GM23338 (cell line): ENCODE results near the gene CMIP. TPM values are rescaled to one million over a fixed set of nuclear protein-coding genes. Genes with fewer than 3 reads are reported as not detected.

Experiments used
- ATAC-seq: fragments of 200-7000 bp; cut with Tn5 transposase; 3 replicates; pipeline ENCODE4 v1.9.1; 2020
- DNase-seq: peaks from one replicate; pipeline ENCODE4 v3.0.0-alpha.2; 2015; ENCODE audit warnings: low spot score
- H2AFZ ChIP-seq: fragments of 200-600 bp; sonication (generic); 2 replicates; pipeline ENCODE4 v1.8.0; 2016; ENCODE audit warnings: antibody characterized with exemption, mild to moderate bottlenecking, moderate library complexity
- H3F3A ChIP-seq: fragments of 200-600 bp; sonication (generic); replicated peaks from 2 replicates; pipeline ENCODE4 v1.8.0; 2017; ENCODE audit warnings: antibody characterized with exemption, mixed run types, low read depth
- H3K27ac ChIP-seq: fragments of 200-600 bp; sonication (generic); 2 replicates; pipeline ENCODE4 v1.6.1; 2016; ENCODE audit warnings: low read depth
- H3K27me3 ChIP-seq: fragments of 200-600 bp; sonication (generic); 2 replicates; pipeline ENCODE4 v1.8.0; 2016; ENCODE audit warnings: mild to moderate bottlenecking, mixed run types, moderate library complexity; ENCODE audit not compliant: insufficient read depth
- H3K36me3 ChIP-seq: fragments of 200-600 bp; sonication (generic); 2 replicates; pipeline ENCODE4 v1.8.0; 2016; ENCODE audit warnings: mild to moderate bottlenecking; ENCODE audit not compliant: insufficient read depth
- H3K4me1 ChIP-seq: fragments of 200-600 bp; sonication (generic); 2 replicates; pipeline ENCODE4 v1.8.0; 2016; ENCODE audit warnings: mild to moderate bottlenecking, moderate library complexity; ENCODE audit not compliant: insufficient read depth
- H3K4me2 ChIP-seq: fragments of 200-600 bp; sonication (generic); 2 replicates; pipeline ENCODE4 v1.7.1; 2017; ENCODE audit warnings: mixed run types
- H3K4me3 ChIP-seq: fragments of 200-600 bp; sonication (generic); 2 replicates; pipeline ENCODE4 v1.6.1; 2016; ENCODE audit warnings: mixed run types
- H3K79me2 ChIP-seq: fragments of 200-600 bp; sonication (generic); replicated peaks from 2 replicates; pipeline ENCODE4 v1.8.0; 2017; ENCODE audit warnings: mild to moderate bottlenecking; ENCODE audit not compliant: insufficient read depth
- H3K9me2 ChIP-seq: fragments of 200-600 bp; sonication (generic); 2 replicates; pipeline ENCODE4 v1.8.0; 2017; ENCODE audit not compliant: insufficient read depth
- H4K20me1 ChIP-seq: fragments of 200-600 bp; sonication (generic); replicated peaks from 2 replicates; pipeline ENCODE4 v1.8.0; 2017; ENCODE audit warnings: mild to moderate bottlenecking; ENCODE audit not compliant: insufficient read depth
- H3K27ac Mint-ChIP-seq: 2 replicates; pipeline ENCODE4 v1.8.0; 2020; ENCODE audit warnings: inconsistent platforms, mild to moderate bottlenecking, moderate library complexity, mixed read lengths
- H3K27me3 Mint-ChIP-seq: 3 replicates; pipeline ENCODE4 v1.8.0; 2022; ENCODE audit warnings: low read depth, mild to moderate bottlenecking, moderate library complexity, mixed read lengths, inconsistent platforms; ENCODE audit not compliant: insufficient read depth, poor library complexity
- H3K36me3 Mint-ChIP-seq: 3 replicates; pipeline ENCODE4 v1.8.0; 2021; ENCODE audit warnings: low read depth, mild to moderate bottlenecking, inconsistent platforms, moderate library complexity, mixed read lengths
- H3K4me1 Mint-ChIP-seq: 3 replicates; pipeline ENCODE4 v1.8.0; 2020; ENCODE audit warnings: mild to moderate bottlenecking, inconsistent platforms, mixed read lengths
- H3K4me3 Mint-ChIP-seq: 3 replicates; pipeline ENCODE4 v1.8.0; 2021; ENCODE audit warnings: moderate library complexity, mild to moderate bottlenecking, inconsistent platforms, mixed read lengths
- H3K9me3 Mint-ChIP-seq: 3 replicates; pipeline ENCODE4 v1.8.0; 2020; ENCODE audit warnings: moderate library complexity, mild to moderate bottlenecking, inconsistent platforms, mixed read lengths
- CTCF ChIP-seq, 2 experiments: fragments of 200-600 bp in 1 of 2; sonication (generic) in 1 of 2; conservative IDR thresholded peaks; 2 replicates each; pipeline versions ENCODE4 v1.5.1 to v1.6.1; 2016 to 2017; ENCODE audit warnings: antibody characterized with exemption in 2 of 2, low read depth in 2 of 2, mild to moderate bottlenecking in 2 of 2, moderate library complexity in 1 of 2
- EZH2phosphoT487 ChIP-seq: fragments of 200-600 bp; sonication (generic); IDR thresholded peaks from one replicate; pipeline ENCODE4 v1.8.1; 2018; ENCODE audit warnings: antibody characterized with exemption; ENCODE audit not compliant: unreplicated experiment
- POLR2AphosphoS5 ChIP-seq: IDR thresholded peaks from 2 replicates; pipeline ENCODE4 v1.6.1; 2016; ENCODE audit warnings: antibody characterized with exemption, low read depth
- ZNF114 ChIP-seq: fragments of 250-450 bp; sonication (Bioruptor Pico); IDR thresholded peaks from 2 replicates; pipeline ENCODE4 v1.5.0; 2020; ENCODE audit warnings: mild to moderate bottlenecking, moderate library complexity
- ZNF331 ChIP-seq: fragments of 250-450 bp; sonication (Bioruptor Pico); IDR thresholded peaks from 2 replicates; pipeline ENCODE4 v1.5.0; 2020; ENCODE audit warnings: low read depth, mild to moderate bottlenecking, moderate library complexity
- ZNF462 ChIP-seq: fragments of 250-450 bp; sonication (Bioruptor Pico); IDR thresholded peaks from 2 replicates; pipeline ENCODE4 v1.5.0; 2020; ENCODE audit warnings: mild to moderate bottlenecking, moderate library complexity
- polyA plus RNA-seq: library from polyadenylated mRNA; unstranded; fragments of >200 nt; fragmentation: Nextera tagmentation; extraction: Ambion mirVana; gene quantifications from 2 replicates; pipeline ENCODE4 v1.2.1, GENCODE V29; 2016
- total RNA-seq: library from RNA; depleted of rRNA; stranded (reverse); fragments of >200 nt; shearing (Covaris generic); gene quantifications from 2 replicates; pipeline ENCODE4 v1.2.3, GENCODE V29; 2014

Gene CMIP
- total and polyA plus RNA-seq, 2 experiments from 2014 or later: 9.5 to 62.3 TPM

GRCh38 chr16:81484908-81485624 is 40.5 kb downstream of the CMIP start:
- peaks cover 17% of the 10 kb centered on the region for H3K4me1 ChIP-seq
- no peaks in the 10 kb centered on the region for H3K36me3 ChIP-seq
- H3K4me2 ChIP-seq: no peak overlapping the region
- ATAC-seq: no peak
- TF ChIP-seq POLR2AphosphoS5 (no peak), ZNF462 (CRISPR knock-in tag) (no peak), EZH2phosphoT487 (no peak), CTCF (conservative IDR thresholded peaks at IDR 0.05; ENCODE audit: low read depth in 2 of 2) (no peak), ZNF331 (CRISPR knock-in tag) (no peak), ZNF114 (CRISPR knock-in tag) (no peak)
- DNase-seq: no peak
- H3K36me3 Mint-ChIP-seq: peaks cover 7% of the 10 kb centered on the region
- H3K9me3 Mint-ChIP-seq: no peaks in the 10 kb centered on the region
- peaks cover 100% of the 10 kb centered on the region for H3K79me2 ChIP-seq
- no peak overlapping the region for H3K27ac Mint-ChIP-seq
- H3K27me3 Mint-ChIP-seq: peaks cover 4% of the 10 kb centered on the region
- H3K9me2 ChIP-seq: no peaks in the 10 kb centered on the region
- no peak overlapping the region for H3K4me3 Mint-ChIP-seq
- peaks cover 58% of the 10 kb centered on the region for H4K20me1 ChIP-seq
- H3K27me3 ChIP-seq: no peaks in the 10 kb centered on the region
- H3K27ac ChIP-seq: no peak overlapping the region
- H3K4me3 ChIP-seq: no peak overlapping the region
- H3F3A ChIP-seq: no peaks in the 10 kb centered on the region
- H3K4me1 Mint-ChIP-seq: peaks cover 44% of the 10 kb centered on the region
- H2AFZ ChIP-seq: no peak overlapping the region
